ENCODE measurements around the gene COL6A3.

Gene COL6A3

GRCh38 chr2:237433920-237434676 is 20.1 kb upstream of the COL6A3 start:
- no peak for DNase-seq (ENCODE audit: low read depth)
- no peak for TF ChIP-seq CTCF (conservative IDR thresholded peaks at IDR 0.05; ENCODE audit: low read depth, low read length)
- no peak overlapping the region for H3K4me3 ChIP-seq (ENCODE audit: low read length)

GRCh38 chr2:237432484-237433092 is 18.6 kb upstream of the COL6A3 start:
- peak overlapping the region; percentile 1 for H3K4me3 ChIP-seq (ENCODE audit: low read length)
- DNase-seq (ENCODE audit: low read depth), result peak; percentile 14
- TF ChIP-seq CTCF (conservative IDR thresholded peaks at IDR 0.05; ENCODE audit: low read depth, low read length), result peak; percentile 14

- H3K4me3 ChIP-seq (ENCODE audit: low read length), result no peak overlapping the region
- TF ChIP-seq CTCF (conservative IDR thresholded peaks at IDR 0.05; ENCODE audit: low read depth, low read length), result no peak
- DNase-seq (ENCODE audit: low read depth), result no peak
These were observed 17.9 kb upstream of the COL6A3 start for GRCh38 chr2:237431837-237432236.

GRCh38 chr2:237431372-237431771 is 17.4 kb upstream of the COL6A3 start:
- DNase-seq (ENCODE audit: low read depth), result no peak
- H3K4me3 ChIP-seq (ENCODE audit: low read length), result no peak overlapping the region
- no peak for TF ChIP-seq CTCF (conservative IDR thresholded peaks at IDR 0.05; ENCODE audit: low read depth, low read length)

- H3K4me3 ChIP-seq (ENCODE audit: low read length), result no peak overlapping the region
- TF ChIP-seq CTCF (conservative IDR thresholded peaks at IDR 0.05; ENCODE audit: low read depth, low read length), result no peak
- no peak for DNase-seq (ENCODE audit: low read depth)
These were observed 16.9 kb upstream of the COL6A3 start for GRCh38 chr2:237430861-237431260.

GRCh38 chr2:237429753-237430152 is 15.8 kb upstream of the COL6A3 start:
- no peak for TF ChIP-seq CTCF (conservative IDR thresholded peaks at IDR 0.05; ENCODE audit: low read depth, low read length)
- DNase-seq (ENCODE audit: low read depth), result no peak
- H3K4me3 ChIP-seq (ENCODE audit: low read length), result no peak overlapping the region

Measured in retinal pigment epithelial cell (primary cell).